Transverse colon (tissue), 4 donors: Measurements from ENCODE around the gene CFAP61.

ENCODE experiments used
- POLR2AphosphoS5 ChIP-seq, 3 donors: sonication (generic); formaldehyde crosslinking; IDR thresholded peaks; one replicate each; pipeline ENCODE4 v1.6.1; 2016; ENCODE audit warnings: antibody characterized with exemption in 3 of 3
- TF ChIP-seq, protein P1 (sequence below), 5 experiments: fragments of 200-600 bp in 3 of 5; fragments of 450-650 bp in 2 of 5; sonication (generic) in 3 of 5; IDR thresholded peaks; 1 replicate in 2 of 5; 2 replicates in 3 of 5; pipeline ENCODE4 v1.5.1; 2016 to 2017; ENCODE audit warnings: antibody characterized with exemption in 5 of 5, inconsistent platforms in 3 of 5, mild to moderate bottlenecking in 2 of 5, moderate library complexity in 1 of 5

DNA sequence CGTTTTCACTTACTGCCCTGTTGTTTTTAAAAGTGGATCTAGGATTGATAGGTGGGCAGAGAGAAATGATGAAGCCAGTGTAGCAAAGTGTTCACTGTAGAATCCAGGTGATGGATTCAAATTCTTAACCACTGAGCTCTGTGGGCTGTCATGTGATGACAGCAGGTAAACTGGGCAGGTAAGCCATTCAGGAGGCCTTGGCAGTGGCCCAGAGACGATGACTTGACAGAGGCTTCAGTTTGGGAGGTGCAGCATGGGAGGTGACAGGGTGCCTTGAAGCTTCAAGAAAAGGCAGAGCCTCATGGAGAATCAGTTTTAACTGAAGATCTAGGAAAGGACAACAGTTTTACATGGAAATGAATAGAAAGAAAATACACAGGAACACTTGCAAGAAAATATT is 33.2 kb upstream of the CFAP61 start:
- TF ChIP-seq, protein P1, sequence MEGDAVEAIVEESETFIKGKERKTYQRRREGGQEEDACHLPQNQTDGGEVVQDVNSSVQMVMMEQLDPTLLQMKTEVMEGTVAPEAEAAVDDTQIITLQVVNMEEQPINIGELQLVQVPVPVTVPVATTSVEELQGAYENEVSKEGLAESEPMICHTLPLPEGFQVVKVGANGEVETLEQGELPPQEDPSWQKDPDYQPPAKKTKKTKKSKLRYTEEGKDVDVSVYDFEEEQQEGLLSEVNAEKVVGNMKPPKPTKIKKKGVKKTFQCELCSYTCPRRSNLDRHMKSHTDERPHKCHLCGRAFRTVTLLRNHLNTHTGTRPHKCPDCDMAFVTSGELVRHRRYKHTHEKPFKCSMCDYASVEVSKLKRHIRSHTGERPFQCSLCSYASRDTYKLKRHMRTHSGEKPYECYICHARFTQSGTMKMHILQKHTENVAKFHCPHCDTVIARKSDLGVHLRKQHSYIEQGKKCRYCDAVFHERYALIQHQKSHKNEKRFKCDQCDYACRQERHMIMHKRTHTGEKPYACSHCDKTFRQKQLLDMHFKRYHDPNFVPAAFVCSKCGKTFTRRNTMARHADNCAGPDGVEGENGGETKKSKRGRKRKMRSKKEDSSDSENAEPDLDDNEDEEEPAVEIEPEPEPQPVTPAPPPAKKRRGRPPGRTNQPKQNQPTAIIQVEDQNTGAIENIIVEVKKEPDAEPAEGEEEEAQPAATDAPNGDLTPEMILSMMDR (IDR thresholded peaks at IDR 0.05), result no peak
- TF ChIP-seq POLR2AphosphoS5 (IDR thresholded peaks at IDR 0.05), result no peak
